OCI-LY3 (cell line): ENCODE data around the gene GDE1.

Experiments used
- EZH2phosphoT487 ChIP-seq: fragments of 200-600 bp; shearing (Covaris generic); IDR thresholded peaks from 2 replicates; pipeline ENCODE4 v1.6.1; 2018; ENCODE audit warnings: antibody characterized with exemption, mixed run types, low read depth
- TF ChIP-seq, protein P1 (sequence below): fragments of 200-600, 300-600 bp; sonication (generic); IDR thresholded peaks from 2 replicates; pipeline ENCODE4 v1.5.1; 2014; ENCODE audit warnings: antibody characterized with exemption, low read length, low read depth

DNA sequence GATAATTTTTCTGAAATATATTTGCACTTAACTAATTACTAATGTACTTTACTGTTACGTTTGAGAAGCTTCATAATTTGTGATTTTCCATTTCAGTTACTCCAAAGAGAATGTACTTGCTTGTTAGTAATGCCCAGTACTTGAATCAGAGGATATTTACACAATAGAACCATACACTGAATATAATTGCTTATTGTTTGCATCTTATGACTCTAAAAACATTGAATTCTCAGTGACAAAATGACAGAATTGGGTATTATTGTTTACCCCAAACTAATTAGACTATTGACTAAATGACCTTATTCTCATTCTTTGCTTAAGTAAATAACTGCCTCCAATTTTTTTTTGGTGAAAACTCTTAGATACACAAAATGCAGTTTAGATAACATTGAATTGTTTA is 10.7 kb upstream of the GDE1 start:
- TF ChIP-seq, protein P1, sequence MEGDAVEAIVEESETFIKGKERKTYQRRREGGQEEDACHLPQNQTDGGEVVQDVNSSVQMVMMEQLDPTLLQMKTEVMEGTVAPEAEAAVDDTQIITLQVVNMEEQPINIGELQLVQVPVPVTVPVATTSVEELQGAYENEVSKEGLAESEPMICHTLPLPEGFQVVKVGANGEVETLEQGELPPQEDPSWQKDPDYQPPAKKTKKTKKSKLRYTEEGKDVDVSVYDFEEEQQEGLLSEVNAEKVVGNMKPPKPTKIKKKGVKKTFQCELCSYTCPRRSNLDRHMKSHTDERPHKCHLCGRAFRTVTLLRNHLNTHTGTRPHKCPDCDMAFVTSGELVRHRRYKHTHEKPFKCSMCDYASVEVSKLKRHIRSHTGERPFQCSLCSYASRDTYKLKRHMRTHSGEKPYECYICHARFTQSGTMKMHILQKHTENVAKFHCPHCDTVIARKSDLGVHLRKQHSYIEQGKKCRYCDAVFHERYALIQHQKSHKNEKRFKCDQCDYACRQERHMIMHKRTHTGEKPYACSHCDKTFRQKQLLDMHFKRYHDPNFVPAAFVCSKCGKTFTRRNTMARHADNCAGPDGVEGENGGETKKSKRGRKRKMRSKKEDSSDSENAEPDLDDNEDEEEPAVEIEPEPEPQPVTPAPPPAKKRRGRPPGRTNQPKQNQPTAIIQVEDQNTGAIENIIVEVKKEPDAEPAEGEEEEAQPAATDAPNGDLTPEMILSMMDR: no peak
- TF ChIP-seq EZH2phosphoT487: no peak
